HG02981 (cell line): ENCODE results near the gene UGT1A5.
"Not testable (repeated sequence)": the region's sequence is repeated elsewhere in the genome, so short reads cannot be mapped to it uniquely, and the experiment has no call there.

ENCODE experiments used
- ATAC-seq: cut with Tn5 transposase; IDR thresholded peaks from one replicate; pipeline ENCODE4 v1.9.1; 2021; ENCODE audit warnings: mild to moderate bottlenecking, moderate library complexity; ENCODE audit not compliant: unreplicated experiment

UGT1A5 gene

DNA sequence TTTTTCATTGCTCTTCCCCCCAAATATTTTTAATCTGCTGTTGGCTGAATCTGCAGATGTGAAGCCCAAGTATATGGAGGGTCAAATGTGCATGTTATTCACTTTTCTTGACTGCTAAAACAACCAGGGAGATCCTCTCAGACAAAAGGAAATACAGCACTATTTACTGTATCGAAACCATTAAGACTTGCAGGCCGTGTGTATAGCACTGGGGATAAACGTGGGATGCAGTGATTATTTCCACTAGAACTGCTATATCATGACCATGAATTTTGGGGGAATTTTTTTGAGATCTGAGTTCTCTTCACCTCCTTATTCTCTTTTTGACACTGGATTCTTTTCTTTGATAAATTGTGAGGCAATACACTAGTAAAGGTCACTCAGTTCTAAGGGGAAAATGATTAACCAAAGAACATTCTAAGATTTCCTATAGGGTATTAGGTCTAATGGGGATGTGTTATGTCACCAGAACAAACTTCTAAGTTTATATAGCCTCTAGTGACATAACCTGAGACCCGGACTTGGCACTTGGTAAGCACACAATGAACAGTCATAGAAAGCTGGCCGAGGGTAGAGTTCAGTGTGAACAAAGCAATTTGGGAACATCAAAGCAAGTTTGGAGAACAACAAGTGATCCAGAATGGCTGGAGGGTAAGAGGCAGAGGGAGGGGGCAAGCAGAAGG lies 32.5 kb downstream of the UGT1A5 start:
- ATAC-seq = no peak

DNA sequence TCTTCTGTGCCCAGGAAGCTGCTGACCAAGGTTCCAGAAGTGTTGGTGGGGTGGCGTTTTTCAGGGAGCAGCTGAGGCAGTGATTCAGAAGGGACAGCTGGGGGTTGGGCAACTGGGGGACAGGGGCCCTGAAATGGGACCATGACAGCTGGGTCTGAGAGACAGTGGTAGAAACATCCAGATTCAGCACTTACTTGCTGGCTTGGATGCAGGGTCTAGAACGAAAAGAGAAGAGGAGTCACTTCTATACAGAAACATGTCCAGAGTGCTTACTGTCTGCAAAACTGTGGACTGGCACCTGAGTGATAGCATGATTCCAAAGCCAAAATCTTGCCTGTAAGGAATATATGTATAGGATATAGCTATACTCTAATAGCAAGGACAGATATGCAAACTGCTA lies 33.1 kb downstream of the UGT1A5 start:
- ATAC-seq = not testable (repeated sequence)

- no peak for ATAC-seq
Observed at GRCh38 chr2:233746475-233747282, 34.0 kb downstream of the UGT1A5 start.

- no peak for ATAC-seq
Observed at GRCh38 chr2:233747283-233747544, 34.5 kb downstream of the UGT1A5 start.

GRCh38 chr2:233750689-233751088 lies 38.0 kb downstream of the UGT1A5 start:
- ATAC-seq = not testable (repeated sequence)

GRCh38 chr2:233751212-233752009 lies 38.7 kb downstream of the UGT1A5 start:
- ATAC-seq = not testable (repeated sequence)

DNA sequence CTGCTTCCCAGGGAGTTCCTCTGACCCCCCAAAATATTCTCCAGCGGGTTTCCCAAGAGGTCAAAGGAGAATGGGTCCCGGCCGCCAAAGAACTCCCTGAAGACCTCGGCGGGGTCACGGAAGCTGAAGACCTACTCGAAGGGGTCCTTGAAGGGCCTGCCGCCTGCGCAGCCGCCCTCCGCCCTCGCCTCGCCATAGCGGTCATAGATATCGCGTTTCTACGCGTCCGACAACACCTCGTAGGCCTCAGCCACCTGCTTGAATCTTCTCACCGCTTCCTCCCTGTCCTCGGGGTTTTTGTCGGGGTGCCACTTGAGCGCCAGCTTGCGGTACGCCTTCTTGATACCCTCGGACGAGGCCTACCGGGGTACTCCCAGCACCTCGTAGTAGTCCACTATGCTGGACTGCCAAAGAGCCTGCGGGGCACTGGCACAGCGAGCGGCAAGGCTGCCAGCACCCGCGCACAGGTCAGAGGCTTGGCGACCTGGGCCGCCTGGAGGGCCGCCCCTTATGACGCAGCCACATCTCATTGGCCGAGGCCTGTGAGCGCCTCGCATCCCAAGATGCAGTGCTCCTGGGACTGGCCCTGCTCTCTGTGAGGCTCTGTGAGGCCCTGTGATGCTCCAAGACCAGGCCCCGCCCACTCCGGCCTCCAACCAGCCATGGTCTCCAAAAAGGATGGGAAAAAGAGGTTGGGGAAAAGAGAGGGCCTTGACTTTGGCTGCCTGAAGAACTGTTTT lies 42.3 kb downstream of the UGT1A5 start:
- ATAC-seq = no peak

DNA sequence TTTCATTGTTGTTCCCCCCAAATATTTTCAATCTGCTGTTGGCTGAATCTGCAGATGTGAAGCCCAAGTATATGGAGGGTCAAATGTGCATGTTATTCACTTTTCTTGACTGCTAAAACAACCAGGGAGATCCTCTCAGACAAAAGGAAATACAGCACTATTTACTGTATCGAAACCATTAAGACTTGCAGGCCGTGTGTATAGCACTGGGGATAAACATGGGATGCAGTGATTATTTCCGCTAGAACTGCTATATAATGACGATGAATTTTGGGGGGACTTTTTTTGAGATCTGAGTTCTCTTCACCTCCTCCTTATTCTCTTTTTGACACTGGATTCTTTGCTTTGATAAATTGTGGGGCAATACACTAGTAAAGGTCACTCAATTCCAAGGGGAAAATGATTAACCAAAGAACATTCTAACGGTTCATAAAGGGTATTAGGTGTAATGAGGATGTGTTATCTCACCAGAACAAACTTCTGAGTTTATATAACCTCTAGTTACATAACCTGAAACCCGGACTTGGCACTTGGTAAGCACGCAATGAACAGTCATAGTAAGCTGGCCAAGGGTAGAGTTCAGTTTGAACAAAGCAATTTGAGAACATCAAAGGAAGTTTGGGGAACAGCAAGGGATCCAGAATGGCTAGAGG lies 43.8 kb downstream of the UGT1A5 start:
- ATAC-seq = no peak

DNA sequence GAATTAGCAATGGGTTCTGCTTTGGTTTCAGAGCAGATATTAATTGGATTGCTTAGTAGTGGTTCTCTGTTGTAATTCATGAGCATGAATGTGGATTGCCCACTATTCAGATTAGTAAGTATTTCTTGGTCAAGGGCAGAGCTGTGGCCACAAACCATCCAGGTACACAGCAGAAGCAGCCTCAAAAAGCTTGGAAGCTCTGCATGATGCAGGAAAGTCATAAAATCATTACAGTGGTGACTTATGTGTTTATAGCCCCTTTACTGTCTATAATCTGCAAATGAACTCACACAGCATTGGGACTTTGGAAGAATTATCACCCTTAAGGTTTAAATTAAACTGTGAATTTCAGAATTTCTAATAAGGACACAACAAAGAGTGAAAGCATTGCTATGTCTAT lies 45.4 kb downstream of the UGT1A5 start:
- ATAC-seq = no peak

GRCh38 chr2:233758849-233759248 lies 46.1 kb downstream of the UGT1A5 start:
- no peak for ATAC-seq

DNA sequence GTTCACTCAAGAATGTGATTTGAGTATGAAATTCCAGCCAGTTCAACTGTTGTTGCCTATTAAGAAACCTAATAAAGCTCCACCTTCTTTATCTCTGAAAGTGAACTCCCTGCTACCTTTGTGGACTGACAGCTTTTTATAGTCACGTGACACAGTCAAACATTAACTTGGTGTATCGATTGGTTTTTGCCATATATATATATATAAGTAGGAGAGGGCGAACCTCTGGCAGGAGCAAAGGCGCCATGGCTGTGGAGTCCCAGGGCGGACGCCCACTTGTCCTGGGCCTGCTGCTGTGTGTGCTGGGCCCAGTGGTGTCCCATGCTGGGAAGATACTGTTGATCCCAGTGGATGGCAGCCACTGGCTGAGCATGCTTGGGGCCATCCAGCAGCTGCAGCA lies 47.3 kb downstream of the UGT1A5 start, which contains the start of gene UGT1A1:
Gene UGT1A1, plus strand, starts transcription at position 228 of the 400 bp plus-strand sequence. Its CDS starts 18 bp downstream, at position 246.
- no peak for ATAC-seq

GRCh38 chr2:233761040-233761769 lies 48.5 kb downstream of the UGT1A5 start:
- no peak for ATAC-seq

DNA sequence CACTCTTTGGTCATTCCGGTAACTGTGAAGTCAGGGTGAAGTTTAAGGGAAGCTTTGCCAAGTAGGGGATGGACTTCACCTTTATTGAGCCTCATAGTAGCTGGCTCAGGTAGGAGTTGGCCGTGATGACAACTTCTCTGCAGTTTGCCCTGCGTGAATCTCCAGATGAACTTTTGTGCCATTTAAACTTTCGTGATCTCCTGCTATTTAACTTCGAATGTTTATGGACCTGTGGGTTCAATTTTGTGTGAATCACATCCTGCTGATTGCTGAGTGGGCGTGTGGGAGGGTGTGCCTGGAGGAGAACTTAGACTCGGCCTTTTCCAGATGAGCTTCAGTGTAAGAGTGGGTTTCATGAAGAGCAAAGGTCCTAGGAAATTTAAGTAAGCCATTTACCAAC lies 51.6 kb downstream of the UGT1A5 start:
- no peak for ATAC-seq

DNA sequence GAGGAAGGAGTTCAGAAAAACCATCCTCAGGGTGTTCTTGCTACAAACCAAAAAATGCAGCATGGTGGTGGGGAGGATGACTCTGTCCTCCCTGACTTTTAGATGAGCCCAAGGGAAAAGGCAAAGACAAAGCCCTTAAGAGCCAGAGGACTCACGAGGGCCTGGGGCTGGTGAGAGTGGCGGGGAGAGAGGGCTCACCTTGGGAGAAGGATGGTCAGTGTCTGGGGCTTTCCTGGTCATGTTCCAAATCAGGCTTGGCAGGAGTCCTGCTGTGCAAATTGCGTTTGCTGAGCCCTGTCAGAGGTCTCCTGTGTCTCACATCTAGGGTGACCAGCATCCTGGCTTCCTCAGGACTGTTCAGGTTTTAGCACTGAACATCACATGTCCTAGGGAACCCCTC lies 52.1 kb downstream of the UGT1A5 start:
- no peak for ATAC-seq

GRCh38 chr2:233766416-233766815 lies 53.7 kb downstream of the UGT1A5 start:
- no peak for ATAC-seq

GRCh38 chr2:233768076-233768475 lies 55.4 kb downstream of the UGT1A5 start:
- ATAC-seq = no peak

GRCh38 chr2:233769260-233769659 lies 56.6 kb downstream of the UGT1A5 start:
- ATAC-seq = no peak

GRCh38 chr2:233772153-233772552 lies 59.4 kb downstream of the UGT1A5 start:
- no peak for ATAC-seq

DNA sequence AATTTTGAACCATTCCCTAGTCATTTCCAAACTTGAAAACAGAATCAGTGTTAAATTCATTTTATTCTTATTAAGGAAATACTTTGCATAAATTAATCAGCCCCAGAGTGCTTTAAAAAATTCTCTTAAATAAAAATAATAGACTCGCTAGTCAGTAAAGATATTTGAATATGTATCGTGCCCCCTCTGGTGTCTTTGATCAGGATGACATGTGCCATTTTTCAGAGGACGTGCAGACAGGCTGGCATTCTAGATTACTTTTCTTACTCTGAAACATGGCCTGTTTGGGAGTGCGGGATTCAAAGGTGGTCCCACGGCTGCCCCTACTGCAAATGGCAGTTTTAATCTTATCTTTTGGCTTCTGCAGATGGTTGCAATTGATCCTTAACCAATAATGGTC lies 59.9 kb downstream of the UGT1A5 start:
- no peak for ATAC-seq

- ATAC-seq = no peak
Observed at GRCh38 chr2:233773854-233774253, 61.1 kb downstream of the UGT1A5 start.
